ENCODE measurements around the gene TFCP2. TPM values are rescaled to one million over a fixed set of nuclear protein-coding genes. Genes with fewer than 3 reads are reported as not detected.

TFCP2 gene
- total and polyA plus RNA-seq, 2 of the 13 experiments (the other 11 are each of a cell fraction or from before 2014, with no cell fraction given): 7.6 to 10.0 TPM

DNA sequence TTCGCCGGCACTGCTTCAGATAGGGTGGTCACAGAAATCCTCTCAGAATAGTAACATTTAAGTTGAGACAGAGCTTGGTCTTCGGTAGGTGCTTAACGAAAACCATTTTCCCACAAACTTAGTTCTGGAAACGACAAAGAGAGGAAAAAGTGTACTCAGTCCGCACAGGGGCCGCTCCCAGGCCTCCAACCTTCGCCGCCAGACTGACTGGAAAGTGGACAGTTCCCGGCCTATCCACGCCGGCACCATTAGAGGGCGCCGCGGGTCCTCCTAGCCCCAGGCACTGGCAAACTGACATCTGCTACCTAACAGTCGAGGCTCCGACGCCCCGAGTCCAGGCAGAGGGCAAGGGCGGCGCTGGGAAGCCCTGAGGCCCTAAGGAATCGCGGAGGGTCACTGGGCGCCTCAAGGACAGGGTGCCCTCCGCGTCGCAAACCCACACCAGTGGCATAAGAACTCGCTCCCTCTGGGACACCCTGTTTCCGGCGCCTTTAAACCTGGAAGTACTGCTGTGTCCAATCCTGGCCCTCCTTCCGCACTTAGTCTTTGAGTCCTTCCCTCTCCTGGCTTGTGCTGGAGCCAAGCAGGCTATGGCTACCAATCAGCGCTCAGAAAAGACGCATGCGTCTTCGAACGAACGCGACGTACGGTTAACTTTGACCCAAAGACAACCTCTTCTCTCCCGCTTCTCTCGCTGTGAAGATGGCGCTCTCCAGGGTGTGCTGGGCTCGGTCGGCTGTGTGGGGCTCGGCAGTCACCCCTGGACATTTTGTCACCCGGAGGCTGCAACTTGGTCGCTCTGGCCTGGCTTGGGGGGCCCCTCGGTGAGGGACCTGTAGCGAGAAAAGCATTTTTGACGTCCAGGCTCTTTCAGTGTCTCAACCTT is 125.0 kb downstream of the TFCP2 start, which contains the start of gene LETMD1 (continued):
- TF ChIP-seq, protein P1, sequence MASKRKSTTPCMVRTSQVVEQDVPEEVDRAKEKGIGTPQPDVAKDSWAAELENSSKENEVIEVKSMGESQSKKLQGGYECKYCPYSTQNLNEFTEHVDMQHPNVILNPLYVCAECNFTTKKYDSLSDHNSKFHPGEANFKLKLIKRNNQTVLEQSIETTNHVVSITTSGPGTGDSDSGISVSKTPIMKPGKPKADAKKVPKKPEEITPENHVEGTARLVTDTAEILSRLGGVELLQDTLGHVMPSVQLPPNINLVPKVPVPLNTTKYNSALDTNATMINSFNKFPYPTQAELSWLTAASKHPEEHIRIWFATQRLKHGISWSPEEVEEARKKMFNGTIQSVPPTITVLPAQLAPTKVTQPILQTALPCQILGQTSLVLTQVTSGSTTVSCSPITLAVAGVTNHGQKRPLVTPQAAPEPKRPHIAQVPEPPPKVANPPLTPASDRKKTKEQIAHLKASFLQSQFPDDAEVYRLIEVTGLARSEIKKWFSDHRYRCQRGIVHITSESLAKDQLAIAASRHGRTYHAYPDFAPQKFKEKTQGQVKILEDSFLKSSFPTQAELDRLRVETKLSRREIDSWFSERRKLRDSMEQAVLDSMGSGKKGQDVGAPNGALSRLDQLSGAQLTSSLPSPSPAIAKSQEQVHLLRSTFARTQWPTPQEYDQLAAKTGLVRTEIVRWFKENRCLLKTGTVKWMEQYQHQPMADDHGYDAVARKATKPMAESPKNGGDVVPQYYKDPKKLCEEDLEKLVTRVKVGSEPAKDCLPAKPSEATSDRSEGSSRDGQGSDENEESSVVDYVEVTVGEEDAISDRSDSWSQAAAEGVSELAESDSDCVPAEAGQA (IDR thresholded peaks at IDR 0.05; ENCODE audit: low read depth): 0 out of 2 replicates have a peak, but pooled peaks have one; percentile 29
- TF ChIP-seq, protein P1 (CRISPR knock-in tag; IDR thresholded peaks at IDR 0.05; ENCODE audit: borderline replicate concordance): no peak
- TF ChIP-seq, protein P2, sequence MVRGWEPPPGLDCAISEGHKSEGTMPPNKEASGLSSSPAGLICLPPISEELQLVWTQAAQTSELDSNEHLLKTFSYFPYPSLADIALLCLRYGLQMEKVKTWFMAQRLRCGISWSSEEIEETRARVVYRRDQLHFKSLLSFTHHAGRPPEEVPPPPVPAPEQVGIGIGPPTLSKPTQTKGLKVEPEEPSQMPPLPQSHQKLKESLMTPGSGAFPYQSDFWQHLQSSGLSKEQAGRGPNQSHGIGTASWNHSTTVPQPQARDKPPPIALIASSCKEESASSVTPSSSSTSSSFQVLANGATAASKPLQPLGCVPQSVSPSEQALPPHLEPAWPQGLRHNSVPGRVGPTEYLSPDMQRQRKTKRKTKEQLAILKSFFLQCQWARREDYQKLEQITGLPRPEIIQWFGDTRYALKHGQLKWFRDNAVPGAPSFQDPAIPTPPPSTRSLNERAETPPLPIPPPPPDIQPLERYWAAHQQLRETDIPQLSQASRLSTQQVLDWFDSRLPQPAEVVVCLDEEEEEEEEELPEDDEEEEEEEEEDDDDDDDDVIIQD (CRISPR knock-in tag; IDR thresholded peaks at IDR 0.05; ENCODE audit: low read depth): peak; percentile 76
- TF ChIP-seq ZNF607 (CRISPR knock-in tag; IDR thresholded peaks at IDR 0.05; ENCODE audit: borderline replicate concordance) (no peak), STAT5B (CRISPR knock-in tag; IDR thresholded peaks at IDR 0.05) (0 out of 2 replicates have a peak, but pooled peaks have one; percentile 61), ZNF660 (CRISPR knock-in tag; IDR thresholded peaks at IDR 0.05; ENCODE audit: borderline replicate concordance, low read depth) (no peak), ZNF3 (CRISPR knock-in tag; IDR thresholded peaks at IDR 0.05) (no peak), IRF2 (CRISPR knock-in tag; IDR thresholded peaks at IDR 0.05) (peak; percentile 74; the same call in 1 of the 2 replicates), ZNF572 (CRISPR knock-in tag; IDR thresholded peaks at IDR 0.05) (no peak; the same call in 1 of the 2 replicates), ZNF598 (CRISPR knock-in tag; IDR thresholded peaks at IDR 0.05; ENCODE audit: borderline replicate concordance) (0 out of 2 replicates have a peak, but pooled peaks have one; percentile 47), NFE2L2 (IDR thresholded peaks at IDR 0.05; ENCODE audit: low read length) (no peak)
- TF ChIP-seq, protein P3, sequence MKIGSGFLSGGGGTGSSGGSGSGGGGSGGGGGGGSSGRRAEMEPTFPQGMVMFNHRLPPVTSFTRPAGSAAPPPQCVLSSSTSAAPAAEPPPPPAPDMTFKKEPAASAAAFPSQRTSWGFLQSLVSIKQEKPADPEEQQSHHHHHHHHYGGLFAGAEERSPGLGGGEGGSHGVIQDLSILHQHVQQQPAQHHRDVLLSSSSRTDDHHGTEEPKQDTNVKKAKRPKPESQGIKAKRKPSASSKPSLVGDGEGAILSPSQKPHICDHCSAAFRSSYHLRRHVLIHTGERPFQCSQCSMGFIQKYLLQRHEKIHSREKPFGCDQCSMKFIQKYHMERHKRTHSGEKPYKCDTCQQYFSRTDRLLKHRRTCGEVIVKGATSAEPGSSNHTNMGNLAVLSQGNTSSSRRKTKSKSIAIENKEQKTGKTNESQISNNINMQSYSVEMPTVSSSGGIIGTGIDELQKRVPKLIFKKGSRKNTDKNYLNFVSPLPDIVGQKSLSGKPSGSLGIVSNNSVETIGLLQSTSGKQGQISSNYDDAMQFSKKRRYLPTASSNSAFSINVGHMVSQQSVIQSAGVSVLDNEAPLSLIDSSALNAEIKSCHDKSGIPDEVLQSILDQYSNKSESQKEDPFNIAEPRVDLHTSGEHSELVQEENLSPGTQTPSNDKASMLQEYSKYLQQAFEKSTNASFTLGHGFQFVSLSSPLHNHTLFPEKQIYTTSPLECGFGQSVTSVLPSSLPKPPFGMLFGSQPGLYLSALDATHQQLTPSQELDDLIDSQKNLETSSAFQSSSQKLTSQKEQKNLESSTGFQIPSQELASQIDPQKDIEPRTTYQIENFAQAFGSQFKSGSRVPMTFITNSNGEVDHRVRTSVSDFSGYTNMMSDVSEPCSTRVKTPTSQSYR (CRISPR knock-in tag; IDR thresholded peaks at IDR 0.05; ENCODE audit: borderline replicate concordance): no peak
- TF ChIP-seq, protein P4, sequence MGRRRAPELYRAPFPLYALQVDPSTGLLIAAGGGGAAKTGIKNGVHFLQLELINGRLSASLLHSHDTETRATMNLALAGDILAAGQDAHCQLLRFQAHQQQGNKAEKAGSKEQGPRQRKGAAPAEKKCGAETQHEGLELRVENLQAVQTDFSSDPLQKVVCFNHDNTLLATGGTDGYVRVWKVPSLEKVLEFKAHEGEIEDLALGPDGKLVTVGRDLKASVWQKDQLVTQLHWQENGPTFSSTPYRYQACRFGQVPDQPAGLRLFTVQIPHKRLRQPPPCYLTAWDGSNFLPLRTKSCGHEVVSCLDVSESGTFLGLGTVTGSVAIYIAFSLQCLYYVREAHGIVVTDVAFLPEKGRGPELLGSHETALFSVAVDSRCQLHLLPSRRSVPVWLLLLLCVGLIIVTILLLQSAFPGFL (CRISPR knock-in tag; IDR thresholded peaks at IDR 0.05): 0 out of 2 replicates have a peak, but pooled peaks have one; percentile 22
- TF ChIP-seq, protein P5, sequence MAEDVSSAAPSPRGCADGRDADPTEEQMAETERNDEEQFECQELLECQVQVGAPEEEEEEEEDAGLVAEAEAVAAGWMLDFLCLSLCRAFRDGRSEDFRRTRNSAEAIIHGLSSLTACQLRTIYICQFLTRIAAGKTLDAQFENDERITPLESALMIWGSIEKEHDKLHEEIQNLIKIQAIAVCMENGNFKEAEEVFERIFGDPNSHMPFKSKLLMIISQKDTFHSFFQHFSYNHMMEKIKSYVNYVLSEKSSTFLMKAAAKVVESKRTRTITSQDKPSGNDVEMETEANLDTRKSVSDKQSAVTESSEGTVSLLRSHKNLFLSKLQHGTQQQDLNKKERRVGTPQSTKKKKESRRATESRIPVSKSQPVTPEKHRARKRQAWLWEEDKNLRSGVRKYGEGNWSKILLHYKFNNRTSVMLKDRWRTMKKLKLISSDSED (CRISPR knock-in tag; IDR thresholded peaks at IDR 0.05): no peak
- TF ChIP-seq, protein P6, sequence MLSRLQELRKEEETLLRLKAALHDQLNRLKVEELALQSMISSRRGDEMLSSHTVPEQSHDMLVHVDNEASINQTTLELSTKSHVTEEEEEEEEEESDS (CRISPR knock-in tag; IDR thresholded peaks at IDR 0.05; ENCODE audit: borderline replicate concordance): 0 out of 2 replicates have a peak, but pooled peaks have one; percentile 6

Data from HepG2 (cell line).